Measurements from ENCODE around the gene ZDHHC8.

ZDHHC8 gene

GRCh38 chr22:20167643-20168322, 36.2 kb downstream of the ZDHHC8 start:
- DNase-seq, result no peak

GRCh38 chr22:20169253-20169822, 37.7 kb downstream of the ZDHHC8 start:
- DNase-seq, result no peak

- DNase-seq, result no peak
These were observed 38.6 kb downstream of the ZDHHC8 start for GRCh38 chr22:20170170-20170569.

DNA sequence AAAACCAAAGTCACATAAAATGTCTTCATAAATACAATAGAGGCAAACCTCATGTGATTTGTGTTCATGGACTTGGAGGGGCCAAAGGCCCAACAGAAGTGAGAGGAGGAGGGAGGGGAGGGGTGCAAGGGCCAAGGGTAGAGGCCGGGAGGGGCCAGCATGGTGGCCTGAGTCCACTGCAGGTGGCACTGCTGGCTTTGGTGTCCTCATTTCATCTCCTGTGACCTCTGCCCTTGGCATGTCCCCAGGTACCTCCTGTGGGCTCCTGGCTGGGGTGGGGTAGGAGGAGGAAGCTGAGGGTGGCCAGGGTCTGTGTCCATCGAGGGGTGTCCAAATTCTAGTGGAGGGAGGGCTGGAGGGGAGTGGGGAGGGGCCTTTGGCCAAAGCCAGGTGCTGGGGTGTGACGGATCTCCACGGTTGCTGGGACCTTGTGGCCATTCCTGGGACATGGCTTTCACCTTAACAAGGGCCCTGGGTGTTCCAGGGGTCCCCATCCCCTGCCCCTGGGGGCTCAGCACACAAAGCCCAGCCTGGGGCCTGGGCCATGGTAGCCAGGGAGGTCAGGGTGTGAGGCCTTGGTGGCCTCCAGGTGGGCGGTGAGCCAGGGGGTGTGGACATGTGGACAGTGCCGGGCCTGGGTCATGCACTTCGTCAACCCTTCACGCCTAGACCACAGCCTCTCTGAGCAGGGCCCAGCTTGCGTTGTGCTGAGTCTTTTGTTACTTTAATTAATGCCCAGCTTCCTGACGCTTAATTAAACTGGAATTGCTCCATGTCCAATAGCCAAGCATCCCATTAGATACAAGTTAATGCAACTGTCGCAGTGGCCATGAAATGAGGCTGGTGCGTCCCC, 39.9 kb downstream of the ZDHHC8 start:
- no peak for DNase-seq

GRCh38 chr22:20172141-20172613, 40.6 kb downstream of the ZDHHC8 start:
- no peak for DNase-seq

- no peak for DNase-seq
These were observed 41.6 kb downstream of the ZDHHC8 start for GRCh38 chr22:20173246-20173645.

DNA sequence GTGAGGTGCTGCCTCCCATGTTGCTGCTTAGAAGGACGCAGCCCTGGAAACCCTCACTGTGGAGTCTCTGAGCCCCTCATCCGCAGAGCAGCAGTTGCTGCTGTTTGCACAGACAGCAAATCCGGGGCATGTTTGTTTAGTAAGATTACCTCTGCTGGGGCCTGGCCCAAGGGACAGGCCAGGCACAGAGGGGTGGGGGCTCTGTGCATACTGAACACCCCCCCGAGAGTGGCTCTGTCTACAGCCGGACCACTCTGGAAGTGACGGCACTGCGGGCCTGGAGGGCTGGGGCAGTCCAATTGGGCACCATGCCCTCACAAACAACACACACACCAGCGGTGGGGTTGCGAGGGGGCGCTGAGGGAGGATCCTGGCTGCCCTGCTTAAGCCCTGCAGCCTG, 42.2 kb downstream of the ZDHHC8 start:
- no peak for DNase-seq

DNA sequence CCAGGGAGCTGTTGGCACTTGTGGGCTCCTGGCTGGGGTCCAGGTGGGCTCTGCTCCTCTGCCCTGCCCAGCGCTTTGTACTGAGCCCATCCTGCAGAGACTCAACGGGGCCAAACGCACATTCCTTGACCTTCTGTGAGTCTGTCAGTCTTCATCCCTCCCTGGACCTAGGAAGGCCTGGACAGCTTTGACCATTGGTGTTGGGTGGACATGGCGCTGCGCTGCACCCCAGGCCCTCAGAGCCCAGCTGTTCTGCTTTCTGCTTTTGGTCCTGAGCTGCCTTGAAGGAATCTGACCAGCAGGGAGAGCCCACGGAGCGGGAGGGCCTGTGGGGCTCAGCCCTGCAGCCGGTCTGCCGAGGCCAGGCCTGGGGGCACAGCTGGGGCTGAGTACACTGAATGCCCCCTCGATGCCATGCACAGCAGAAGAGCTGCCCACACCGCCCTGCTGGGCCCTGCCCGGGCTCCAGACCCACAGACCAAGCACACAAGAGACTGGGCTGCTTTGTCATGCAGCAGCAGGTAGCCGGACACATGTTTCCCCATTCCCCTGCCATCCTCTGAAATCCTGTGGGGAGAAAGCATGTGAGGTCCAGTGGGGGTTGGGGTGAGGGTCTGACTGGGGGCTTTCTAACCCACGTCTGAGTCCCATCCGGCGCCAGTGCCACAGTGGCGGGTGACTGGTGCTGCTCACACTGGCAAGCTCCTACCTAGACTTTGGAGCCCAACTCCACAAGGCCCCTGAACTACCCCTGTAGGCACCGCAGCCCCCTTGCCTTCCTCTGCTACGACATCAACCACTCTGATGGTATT, 43.4 kb downstream of the ZDHHC8 start:
- no peak for DNase-seq

DNA sequence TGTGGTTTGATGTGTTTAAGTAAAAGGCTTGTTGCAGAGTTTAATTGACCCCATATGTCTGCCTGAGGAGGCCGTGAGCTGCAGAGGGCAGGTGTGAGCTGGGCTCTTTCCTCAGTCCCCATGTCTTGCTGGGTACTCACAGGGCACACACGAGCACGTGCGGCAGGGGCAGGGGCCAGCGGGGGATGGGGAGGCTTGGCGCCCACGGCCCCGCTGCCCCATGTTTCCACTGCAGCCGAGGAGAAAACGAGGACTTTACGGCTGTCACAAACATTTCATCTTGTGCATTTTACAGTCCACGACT, 43.9 kb downstream of the ZDHHC8 start:
- DNase-seq, result no peak

- no peak for DNase-seq
These were observed 44.9 kb downstream of the ZDHHC8 start for GRCh38 chr22:20176421-20177085.

DNA sequence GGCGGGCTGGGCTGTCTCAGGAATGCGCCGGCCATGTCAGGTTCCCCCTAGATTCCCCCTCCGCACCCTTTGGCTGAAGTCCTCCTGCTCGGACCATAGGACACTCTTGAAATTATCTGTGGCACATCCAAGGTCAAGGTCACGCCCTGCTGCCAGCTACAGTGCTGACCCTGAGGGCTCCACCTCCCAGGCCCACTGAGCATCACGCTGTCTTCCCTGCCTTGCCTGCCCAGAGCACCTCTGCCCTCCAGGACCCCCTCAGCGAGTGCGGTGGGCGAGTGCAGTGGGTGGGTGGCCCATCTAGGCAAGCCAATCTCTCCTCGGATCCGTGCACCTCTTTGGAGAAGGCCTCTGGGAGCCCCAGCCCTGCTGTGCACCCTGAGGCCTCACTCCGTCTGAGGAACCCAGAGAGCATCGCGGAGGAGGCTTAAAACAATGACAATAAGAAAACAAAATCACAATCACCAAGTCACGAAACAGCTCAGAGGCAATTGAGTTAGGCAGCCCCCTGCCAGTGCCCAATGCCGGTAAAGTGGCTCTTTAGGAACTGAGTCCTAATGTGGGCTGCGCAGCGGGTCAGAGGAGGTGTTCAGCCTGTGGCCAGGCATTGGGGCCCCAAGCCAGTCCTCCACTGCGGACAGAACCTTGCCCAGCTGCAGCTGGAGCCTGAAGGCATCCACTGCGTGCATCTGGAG, 45.8 kb downstream of the ZDHHC8 start:
- DNase-seq, result no peak

DNA sequence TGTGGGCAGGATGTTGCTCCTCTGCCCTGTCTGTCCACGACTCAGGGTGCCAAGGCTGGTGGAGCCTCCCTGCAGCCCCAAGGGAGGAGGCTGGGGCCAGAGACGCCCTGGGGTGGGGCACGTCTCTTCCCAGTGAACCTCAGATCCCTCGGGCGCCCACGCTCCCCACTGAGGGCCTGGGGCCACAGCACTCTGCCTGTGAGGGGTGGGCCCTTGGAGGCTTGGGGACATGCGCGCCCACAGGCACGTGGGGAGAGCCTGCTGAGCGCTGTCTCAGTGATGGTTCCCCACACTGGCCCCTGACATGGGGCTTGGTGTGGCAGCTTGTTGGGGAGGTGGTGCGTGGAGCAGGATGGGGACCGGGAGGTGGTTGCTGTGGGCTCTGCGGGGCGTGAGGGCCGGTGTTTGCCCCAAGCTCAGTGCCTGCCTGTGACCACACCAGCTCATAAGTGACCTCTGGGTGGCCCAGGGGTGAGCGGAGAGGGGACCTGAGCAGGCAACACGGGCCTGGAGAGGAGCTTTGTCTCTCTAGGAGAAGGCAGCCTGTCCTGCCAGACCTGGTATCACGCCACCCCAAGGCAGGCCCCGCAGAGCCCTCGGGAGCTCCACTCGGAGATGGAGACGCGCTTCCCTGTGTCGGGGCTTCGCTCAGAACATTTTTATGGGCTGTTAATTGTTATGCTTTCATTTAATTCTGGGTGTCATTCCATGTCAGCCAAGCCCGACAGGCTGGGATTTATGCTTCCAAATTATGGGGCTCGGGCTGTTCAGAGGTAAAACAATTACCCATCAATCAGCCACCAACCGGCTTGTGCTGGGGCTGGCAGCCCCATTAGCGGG, 46.7 kb downstream of the ZDHHC8 start:
- no peak for DNase-seq

DNA sequence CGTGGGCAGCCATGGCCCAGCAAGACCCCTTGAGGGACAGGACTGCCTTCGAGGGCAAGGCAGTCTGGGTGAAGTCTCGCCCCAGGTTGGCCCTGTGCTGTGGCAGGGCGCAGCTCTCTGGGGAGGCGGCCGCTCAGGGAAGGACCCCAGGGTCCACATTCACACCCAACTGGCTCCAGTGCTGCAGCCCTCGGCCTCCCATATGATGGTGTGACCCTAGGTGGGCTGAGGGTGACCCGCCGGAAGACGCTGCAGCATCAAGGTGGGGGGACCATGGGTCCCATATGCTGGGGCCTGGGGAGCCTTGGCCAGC, 47.3 kb downstream of the ZDHHC8 start:
- no peak for DNase-seq

DNA sequence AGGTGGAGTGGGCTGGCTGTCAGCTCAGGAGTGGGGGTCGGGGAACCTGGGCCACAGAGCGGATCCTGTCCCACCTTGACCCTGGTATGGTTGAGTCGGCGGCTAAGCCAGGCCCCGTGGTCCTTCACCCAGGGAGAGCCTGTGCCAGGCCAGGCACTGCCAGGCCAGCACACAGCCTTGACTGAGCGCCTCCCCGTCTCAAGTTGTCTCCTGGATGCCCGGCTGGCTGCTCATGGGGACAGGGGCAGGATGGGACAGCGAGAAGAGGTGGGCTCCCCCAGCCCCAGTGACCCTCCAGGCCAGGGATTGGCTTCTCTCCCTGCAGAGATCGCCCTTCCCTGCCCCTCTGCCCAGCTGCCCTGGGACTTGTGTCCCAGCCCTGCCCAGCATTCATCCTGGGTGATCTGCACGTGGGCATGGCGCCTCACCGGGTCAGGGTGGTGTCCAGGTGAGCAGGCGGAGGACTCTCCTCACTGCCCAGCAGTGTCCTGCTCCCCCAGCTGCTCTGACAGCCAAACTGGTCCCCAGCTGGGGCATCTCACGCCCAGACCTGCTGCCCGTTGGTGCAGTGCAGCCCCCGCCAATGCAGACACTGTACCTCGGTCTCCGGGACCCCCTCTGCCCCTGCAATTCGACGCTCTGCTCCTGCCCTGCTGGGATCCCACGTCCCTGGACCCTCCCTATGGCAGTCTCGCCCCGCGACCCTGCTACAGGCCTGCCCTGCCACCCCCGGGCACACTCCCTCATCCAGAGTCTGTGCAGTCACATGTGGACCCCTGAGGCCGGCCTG, 48.0 kb downstream of the ZDHHC8 start:
- no peak for DNase-seq

DNA sequence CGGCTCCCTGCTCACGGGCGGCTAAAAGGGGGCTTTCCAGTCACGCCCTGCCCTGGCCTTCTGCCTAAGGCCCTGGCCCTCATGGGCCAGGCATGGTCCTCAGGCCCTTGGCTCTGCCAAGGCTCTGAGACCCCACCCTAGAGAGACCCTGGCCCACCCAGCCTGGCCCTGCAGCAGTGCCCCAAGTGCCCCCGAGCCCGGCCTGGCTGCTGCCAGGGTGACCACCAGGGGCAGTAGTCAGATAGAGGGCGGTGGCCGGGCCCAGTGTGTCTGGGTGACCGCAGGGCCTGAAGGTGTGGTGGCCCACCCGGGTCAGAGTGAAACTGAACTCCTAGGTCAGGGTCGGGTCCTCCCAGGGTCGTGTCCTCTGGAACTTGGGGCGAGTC, 48.6 kb downstream of the ZDHHC8 start:
- no peak for DNase-seq

GRCh38 chr22:20180640-20181039, 49.0 kb downstream of the ZDHHC8 start:
- DNase-seq, result no peak

DNA sequence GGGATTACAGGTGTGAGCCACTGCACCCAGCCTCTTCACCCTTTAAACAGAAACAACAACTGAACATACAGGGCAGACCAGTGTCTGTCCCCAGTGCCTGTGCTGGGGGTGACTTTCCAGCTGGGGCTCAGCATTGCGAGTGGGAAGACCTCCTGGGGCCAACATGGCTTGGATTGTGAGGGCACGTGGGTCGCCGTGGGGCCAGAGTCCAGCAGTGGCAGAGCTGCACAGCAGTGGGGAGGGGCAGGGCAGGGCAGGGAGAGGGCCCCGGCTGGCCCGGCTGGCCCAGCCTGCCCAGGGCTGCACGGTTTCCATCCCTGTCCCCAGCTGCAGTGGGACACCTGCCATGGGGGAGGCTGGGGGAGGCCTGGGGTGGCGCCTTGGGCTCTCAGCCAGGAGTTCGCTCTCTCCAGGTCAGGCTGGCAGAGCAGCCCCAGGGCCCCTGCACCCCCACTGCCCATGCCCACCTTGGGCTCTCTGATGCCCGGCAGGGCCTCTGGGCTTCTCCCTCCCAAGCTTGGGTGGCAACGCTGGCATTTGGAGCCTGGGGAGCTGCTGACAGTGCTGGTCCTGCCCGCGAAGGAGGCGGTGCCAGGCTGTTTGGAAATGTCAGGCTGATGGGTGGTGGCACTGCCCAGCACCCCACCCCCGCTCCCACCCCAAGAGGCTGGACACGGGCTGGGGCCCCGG, 49.7 kb downstream of the ZDHHC8 start:
- DNase-seq, result no peak

- DNase-seq, result no peak
These were observed 50.3 kb downstream of the ZDHHC8 start for GRCh38 chr22:20181884-20182236.

GRCh38 chr22:20182365-20182764, 50.8 kb downstream of the ZDHHC8 start:
- DNase-seq, result no peak

DNA sequence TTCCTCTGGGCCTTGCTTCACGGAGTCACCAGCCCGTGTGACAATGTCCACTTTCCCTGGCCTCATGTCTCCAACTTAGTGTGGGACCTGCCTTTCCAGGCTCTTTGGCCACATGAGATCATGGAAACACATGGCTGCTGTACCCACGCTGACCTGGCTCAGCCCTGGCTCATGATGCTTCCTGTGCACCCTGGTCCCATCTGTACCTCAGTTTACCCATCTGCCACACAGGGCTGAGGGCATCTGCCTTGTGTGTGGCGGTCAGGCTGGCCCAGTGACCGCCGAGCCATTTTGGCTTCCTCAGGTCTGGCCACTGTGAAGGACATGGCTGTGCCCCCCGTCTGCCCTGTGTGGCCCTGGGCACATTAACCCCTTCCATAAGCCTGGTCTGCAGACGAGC, 51.5 kb downstream of the ZDHHC8 start:
- DNase-seq, result no peak

Measured in DMS153 (cell line).